Mesothelial cell of epicardium (in vitro differentiated cells): Measurements from ENCODE around the gene UNCX. TPM values are rescaled to one million over a fixed set of nuclear protein-coding genes. Genes with fewer than 3 reads are reported as not detected.

Source experiments
- DNase-seq, 2 experiments: peaks; one replicate each; pipeline ENCODE4 v3.0.0; 2021; ENCODE audit warnings: low spot score in 2 of 2; ENCODE audit not compliant: unreplicated experiment in 2 of 2
- H3K27ac Mint-ChIP-seq: 2 replicates; pipeline ENCODE4 v1.8.0; 2021; ENCODE audit warnings: mixed read lengths
- H3K27me3 Mint-ChIP-seq: 2 replicates; pipeline ENCODE4 v1.8.0; 2021; ENCODE audit warnings: low read depth, mixed read lengths
- H3K36me3 Mint-ChIP-seq: 2 replicates; pipeline ENCODE4 v1.8.0; 2021; ENCODE audit warnings: mixed read lengths
- H3K4me1 Mint-ChIP-seq: 2 replicates; pipeline ENCODE4 v1.8.0; 2021; ENCODE audit warnings: mixed read lengths
- H3K4me3 Mint-ChIP-seq: 2 replicates; pipeline ENCODE4 v1.8.0; 2021; ENCODE audit warnings: mild to moderate bottlenecking, moderate library complexity, mixed read lengths
- H3K9me3 Mint-ChIP-seq: 2 replicates; pipeline ENCODE4 v1.8.0; 2021; ENCODE audit warnings: mixed read lengths
- CTCF ChIP-seq: fragments of 200-600 bp; sonication (generic); IDR thresholded peaks from one replicate; pipeline ENCODE4 v1.5.0; 2021; ENCODE audit warnings: antibody characterized with exemption; ENCODE audit not compliant: unreplicated experiment
- total RNA-seq: library from RNA; stranded (reverse); gene quantifications from 3 replicates; pipeline ENCODE4 v1.2.1, GENCODE V29; 2021

Gene UNCX
- total RNA-seq, 1 donor from 2014 or later, result not detected

- Mint-ChIP-seq H3K4me3 (no peak overlapping the region), H3K27ac (no peak overlapping the region), H3K9me3 (no peaks in the 10 kb centered on the region), H3K36me3 (no peaks in the 10 kb centered on the region), H3K4me1 (peaks cover 2% of the 10 kb centered on the region), H3K27me3 (peaks cover 78% of the 10 kb centered on the region)
- DNase-seq, result no peak
- no peak for TF ChIP-seq CTCF
Measured at GRCh38 chr7:1244700-1245523, 12.2 kb downstream of the UNCX start.

- Mint-ChIP-seq H3K27me3 (peaks cover 78% of the 10 kb centered on the region), H3K27ac (no peak overlapping the region), H3K9me3 (no peaks in the 10 kb centered on the region), H3K4me3 (no peak overlapping the region), H3K4me1 (peaks cover 2% of the 10 kb centered on the region), H3K36me3 (no peaks in the 10 kb centered on the region)
- no peak for DNase-seq
- TF ChIP-seq CTCF, result no peak
Measured at GRCh38 chr7:1245524-1246050, 12.9 kb downstream of the UNCX start.

DNA sequence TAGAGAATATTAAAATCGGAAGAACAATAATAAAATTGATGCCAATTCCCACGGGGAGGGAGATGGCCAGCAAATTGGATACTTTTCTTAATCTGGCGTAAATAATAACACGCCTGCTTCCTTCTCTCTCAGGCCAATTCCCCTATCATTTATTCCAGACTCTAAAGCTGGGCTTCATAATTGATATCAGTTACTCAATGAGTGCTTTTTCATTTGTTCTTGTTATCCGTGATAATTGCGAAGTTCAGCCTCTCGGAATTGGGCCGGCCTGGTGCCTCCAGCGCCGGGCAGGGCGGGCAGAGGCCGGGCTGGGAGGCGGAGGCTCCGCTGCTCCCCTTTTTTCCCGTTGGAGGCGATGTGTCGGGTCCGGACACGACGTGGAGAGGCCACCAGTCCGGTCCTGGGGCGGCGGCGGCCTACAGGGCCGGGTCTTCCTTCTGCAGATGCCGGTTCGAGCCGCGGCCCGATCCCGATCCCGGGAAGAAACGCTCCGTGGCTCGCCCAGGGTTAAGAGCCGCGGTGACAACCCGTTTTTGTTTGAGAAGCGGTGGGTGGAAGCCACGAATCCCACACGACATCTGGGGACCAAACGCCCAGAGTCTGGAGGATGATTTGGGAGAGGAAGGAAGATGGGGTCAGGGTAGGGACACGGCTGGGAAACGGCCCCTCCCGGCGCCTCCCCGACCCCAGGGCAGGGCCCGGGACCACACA, 13.6 kb downstream of the UNCX start:
- Mint-ChIP-seq H3K36me3 (no peaks in the 10 kb centered on the region), H3K4me3 (no peak overlapping the region)
- DNase-seq, result no peak

GRCh38 chr7:1246871-1247526, 14.3 kb downstream of the UNCX start:
- H3K27ac Mint-ChIP-seq, result no peak overlapping the region
- no peaks in the 10 kb centered on the region for H3K36me3 Mint-ChIP-seq
- H3K4me1 Mint-ChIP-seq, result peaks cover 2% of the 10 kb centered on the region
- TF ChIP-seq CTCF, result no peak
- no peak for DNase-seq
- H3K9me3 Mint-ChIP-seq, result no peaks in the 10 kb centered on the region
- H3K27me3 Mint-ChIP-seq, result peaks cover 83% of the 10 kb centered on the region
- H3K4me3 Mint-ChIP-seq, result no peak overlapping the region

More for the DNA sequence above, 13.6 kb downstream of the UNCX start:
- Mint-ChIP-seq H3K27ac (no peak overlapping the region), H3K9me3 (no peaks in the 10 kb centered on the region), H3K4me1 (peaks cover 2% of the 10 kb centered on the region), H3K27me3 (peaks cover 80% of the 10 kb centered on the region)
- no peak for TF ChIP-seq CTCF

- H3K27me3 Mint-ChIP-seq, result peaks cover 87% of the 10 kb centered on the region
- H3K9me3 Mint-ChIP-seq, result no peaks in the 10 kb centered on the region
- H3K4me1 Mint-ChIP-seq, result peaks cover 2% of the 10 kb centered on the region
- DNase-seq, result no peak
- TF ChIP-seq CTCF, result no peak
- no peak overlapping the region for H3K27ac Mint-ChIP-seq
- H3K4me3 Mint-ChIP-seq, result no peak overlapping the region
- no peaks in the 10 kb centered on the region for H3K36me3 Mint-ChIP-seq
Measured at GRCh38 chr7:1247527-1248041, 14.9 kb downstream of the UNCX start.
